Limb (tissue), 2 donors: Measurements from ENCODE around the gene KRTAP11-1.

ENCODE experiments used
- DNase-seq, 2 donors: peaks; one replicate each; pipeline ENCODE4 v3.0.0-alpha.2; 2016; ENCODE audit errors: extremely low spot score in 2 of 2

The KRTAP11-1 gene, protein sequence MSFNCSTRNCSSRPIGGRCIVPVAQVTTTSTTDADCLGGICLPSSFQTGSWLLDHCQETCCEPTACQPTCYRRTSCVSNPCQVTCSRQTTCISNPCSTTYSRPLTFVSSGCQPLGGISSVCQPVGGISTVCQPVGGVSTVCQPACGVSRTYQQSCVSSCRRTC

GRCh38 chr21:30881480-30881879, at the start of gene KRTAP11-1:
KRTAP11-1 (minus strand) TSS chr21:30881580; CDS start chr21:30881524, 56 bp downstream.
- no peak for DNase-seq

GRCh38 chr21:30924146-30924700, 42.8 kb upstream of the KRTAP11-1 start:
- DNase-seq: peak in 1 of 2 donors; percentile 3

DNA sequence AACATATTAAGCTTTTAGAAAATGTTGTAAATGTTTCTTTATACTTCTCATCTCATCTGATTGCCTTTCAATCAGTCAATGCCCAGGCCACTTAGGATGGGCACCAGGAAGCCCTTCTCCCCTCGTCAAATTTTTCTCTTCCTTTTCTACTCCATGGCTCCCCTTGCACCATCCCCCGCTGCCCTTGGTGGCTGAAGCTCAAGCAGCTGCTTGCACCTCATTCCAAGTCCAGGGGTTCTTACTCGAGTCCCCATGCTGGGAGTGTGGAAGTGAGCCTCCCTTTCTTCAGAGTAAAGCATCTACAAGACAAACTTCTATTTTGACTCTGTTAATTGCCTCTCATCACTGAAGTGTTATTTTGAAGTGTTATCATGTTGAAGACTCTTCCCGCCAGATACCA, 39.7 kb upstream of the KRTAP11-1 start:
- DNase-seq: no peak

DNA sequence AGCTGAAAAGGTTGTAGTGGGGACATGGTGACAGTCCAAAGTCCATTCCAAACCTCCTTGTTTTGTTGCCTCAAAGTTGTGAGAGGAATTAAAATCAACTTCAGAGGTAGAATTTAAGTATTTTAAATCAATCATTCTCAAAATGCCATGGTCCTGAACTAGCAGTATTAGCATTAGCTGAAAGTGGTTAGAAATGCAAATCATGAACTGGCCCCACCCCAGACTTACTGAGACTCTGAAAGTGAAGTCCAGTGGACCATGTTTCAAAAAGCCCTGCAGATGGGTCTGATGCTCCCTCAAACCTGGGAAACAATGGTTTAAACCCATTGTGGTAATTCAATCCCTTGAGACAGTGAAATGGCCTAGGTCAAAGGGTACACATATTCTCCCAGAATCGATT, 36.2 kb upstream of the KRTAP11-1 start:
- DNase-seq: no peak

DNA sequence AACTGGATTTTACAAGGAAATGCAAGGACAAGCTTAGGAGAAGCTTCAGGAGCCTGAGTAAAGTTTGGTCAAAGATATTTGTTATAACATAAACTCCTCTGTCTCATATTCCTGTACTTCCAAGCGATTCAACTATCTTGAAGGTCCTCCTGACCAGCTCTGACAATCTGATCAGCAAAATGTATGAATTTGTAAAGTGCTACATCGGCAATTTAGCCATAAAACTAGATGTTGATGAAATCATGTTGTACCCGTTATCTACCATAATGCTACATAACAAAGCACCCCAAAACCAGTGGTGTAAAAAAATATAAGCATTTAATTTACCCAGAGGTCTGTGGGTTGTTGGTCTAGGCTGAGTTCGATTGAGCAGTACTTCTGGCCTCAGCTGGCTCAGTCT, 19.5 kb upstream of the KRTAP11-1 start:
- DNase-seq: no peak

DNA sequence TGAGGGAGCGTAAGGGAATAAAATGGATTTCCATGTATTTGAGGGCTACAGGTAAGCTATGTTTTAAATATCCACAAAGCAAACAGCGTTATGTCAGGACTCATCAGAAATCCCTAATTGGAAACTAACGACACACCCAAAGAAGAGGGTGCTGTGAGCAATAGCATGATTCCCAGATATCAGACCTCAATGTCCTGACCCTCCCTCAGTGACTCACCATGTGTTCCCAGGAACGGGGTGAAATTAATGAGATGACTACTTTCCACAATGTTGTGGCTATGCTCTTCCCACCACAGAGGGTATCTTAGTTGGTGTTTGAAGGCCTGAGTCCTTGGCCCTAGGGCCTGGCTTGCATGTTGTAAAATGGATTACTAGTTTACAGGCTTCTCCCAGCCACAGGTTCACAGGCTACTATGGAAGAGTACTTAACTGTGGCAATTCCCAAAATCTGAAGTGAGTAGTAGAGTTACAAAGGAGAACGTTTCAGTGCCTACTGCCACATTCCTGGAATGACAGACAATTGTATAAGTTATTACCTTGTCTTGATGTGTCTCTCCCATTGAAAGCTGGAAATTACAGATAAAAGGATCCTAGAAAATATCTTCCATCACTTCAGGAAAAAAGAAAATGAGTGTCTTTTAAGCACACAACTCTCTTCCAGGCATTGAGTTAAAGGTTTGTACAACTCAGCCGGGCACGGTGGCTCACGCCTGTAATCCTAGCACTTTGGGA, 1.7 kb upstream of the KRTAP11-1 start:
- DNase-seq: no peak

GRCh38 chr21:30880914-30881313, 466 bp downstream of the KRTAP11-1 start:
- DNase-seq: no peak

- DNase-seq: no peak
These were observed 6.9 kb downstream of the KRTAP11-1 start for GRCh38 chr21:30874526-30874925.

- no peak for DNase-seq
These were observed 33.5 kb downstream of the KRTAP11-1 start for GRCh38 chr21:30847627-30848500.

GRCh38 chr21:30842990-30843389, 38.4 kb downstream of the KRTAP11-1 start:
- DNase-seq: no peak

GRCh38 chr21:30839304-30839703, 42.1 kb downstream of the KRTAP11-1 start:
- peak in 1 of 2 donors; percentile 40 for DNase-seq

- no peak for DNase-seq
These were observed 42.8 kb downstream of the KRTAP11-1 start for GRCh38 chr21:30838536-30838935.

GRCh38 chr21:30831194-30831765, 50.1 kb downstream of the KRTAP11-1 start:
- no peak for DNase-seq
